HG02642 (cell line): ENCODE measurements around the gene NOVA2.
A peak's percentile ranks its signal among the peaks of the same experiment; 100 is the strongest.

Experiments used
- ATAC-seq: cut with Tn5 transposase; IDR thresholded peaks from one replicate; pipeline ENCODE4 v1.9.1; 2021; ENCODE audit warnings: mild to moderate bottlenecking; ENCODE audit not compliant: unreplicated experiment, poor library complexity

NOVA2 gene

DNA sequence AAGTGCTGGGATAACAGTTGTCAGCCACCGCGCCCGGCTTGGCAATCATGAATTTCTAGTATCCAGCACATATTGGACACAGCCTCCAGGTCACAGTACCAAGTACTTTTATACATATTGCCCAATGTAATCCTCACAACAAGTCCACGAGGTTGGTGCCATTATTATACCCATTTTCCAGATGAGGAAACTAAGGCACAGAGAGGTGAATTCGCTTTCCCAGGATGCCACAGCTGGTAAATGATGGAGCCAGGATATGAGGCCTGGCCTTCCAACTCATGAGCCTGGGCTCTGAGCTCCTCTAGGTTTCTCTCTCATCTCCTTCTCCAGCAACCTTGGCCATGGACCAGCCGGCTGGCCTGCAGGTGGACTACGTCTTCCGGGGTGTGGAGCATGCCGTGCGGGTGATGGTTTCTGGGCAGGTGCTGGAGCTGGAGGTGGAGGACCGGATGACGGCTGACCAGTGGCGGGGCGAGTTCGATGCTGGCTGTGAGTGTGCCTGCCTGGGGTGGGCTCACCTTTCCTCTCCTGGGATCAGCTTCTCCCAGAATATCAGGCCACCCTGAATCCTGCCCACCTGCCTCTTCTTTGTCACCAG is 29.1 kb upstream of the NOVA2 start:
- ATAC-seq, result no peak

- ATAC-seq, result no peak
Observed at GRCh38 chr19:46000491-46001246, 27.0 kb upstream of the NOVA2 start.

DNA sequence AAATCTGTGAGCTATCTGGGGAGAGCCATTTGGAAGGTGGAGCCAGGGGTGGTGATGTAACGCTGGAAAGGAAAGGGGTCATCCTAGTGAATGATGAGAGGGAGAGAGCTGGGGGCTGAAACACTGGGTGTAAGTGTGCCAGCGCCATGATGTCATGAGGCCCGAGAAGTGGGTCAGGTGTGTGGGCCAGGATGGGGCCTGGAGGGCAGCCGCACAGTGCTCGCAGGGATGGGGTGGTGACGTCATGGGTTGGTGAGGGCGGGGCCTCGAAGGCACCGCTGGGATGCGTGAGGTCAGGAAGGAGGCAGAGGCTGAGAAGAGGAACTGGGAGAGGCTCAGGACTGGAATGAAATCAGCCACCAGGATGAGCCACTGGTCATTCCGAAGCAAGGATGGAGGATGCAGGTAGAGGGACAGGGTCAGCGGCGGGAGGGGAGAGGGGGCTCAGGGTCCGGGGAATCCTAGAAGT is 26.0 kb upstream of the NOVA2 start:
- ATAC-seq, result no peak

DNA sequence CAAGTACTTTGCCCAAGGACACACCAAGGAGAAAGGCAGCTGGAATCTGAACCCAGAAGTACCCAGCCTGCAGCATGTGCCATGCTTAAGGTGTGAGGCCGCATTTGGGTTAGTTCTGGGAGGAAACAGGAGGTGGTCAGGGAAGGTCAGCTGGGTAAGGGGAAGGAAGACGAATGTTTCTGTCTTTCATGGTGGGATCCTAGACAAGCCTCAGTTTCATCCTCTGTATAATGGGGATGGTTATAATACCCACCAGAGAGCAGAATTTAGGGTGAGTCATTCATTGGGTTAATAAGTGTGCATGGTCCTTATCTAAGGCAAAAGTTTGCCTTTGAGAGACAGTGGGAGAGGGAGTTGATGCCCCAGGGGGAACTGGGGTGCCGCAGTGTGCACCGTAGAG is 25.2 kb upstream of the NOVA2 start:
- no peak for ATAC-seq

DNA sequence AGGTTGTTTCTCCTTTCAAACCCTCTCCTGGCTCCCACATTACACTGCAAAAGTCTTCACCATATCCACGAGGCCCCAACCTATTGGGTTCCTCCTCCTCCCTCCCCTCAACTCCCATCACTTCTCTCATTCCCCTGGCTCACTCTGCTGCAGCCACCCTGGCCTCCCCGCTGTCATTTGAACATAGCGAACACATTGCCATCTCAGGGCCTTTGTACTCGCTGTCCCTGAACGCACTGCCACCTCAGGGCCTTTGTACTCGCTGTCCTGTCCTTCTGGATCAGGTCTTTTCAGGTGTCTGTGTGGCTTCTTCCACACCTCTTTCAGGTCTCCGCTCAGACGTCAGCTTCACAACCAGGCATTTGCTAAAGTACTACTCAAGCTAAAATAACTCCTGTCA is 23.3 kb upstream of the NOVA2 start:
- ATAC-seq, result no peak

DNA sequence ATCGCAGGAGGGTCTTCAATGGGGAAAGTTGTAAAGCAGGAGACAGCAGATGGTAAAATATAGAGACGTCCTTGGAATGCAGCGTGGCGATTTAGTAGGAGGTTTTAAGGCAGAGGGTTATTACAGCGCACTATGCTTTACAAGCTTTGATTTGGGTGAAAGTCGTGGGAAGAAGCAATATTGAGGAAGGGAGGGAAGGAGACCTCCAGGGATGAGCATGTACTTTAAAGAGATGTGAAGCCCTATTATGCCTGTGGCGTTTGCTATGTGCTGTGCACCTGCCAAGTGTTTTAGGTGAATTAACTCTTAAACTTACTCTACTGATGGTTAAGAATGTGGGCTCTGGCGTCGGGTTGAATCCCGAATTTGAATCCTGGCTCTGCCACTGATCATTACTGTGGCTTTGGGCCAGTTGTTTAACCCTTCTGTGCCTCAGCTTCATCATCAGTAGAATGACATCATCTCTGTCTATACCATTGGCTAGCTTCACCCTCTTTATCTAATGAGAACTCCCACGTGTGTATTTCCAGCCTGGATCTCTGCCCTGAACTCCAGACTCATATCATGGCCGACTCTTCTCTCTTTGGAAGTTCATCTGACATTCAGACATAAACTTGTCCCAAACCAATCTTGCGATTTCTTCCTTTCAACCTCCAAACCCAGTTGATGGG is 22.2 kb upstream of the NOVA2 start:
- ATAC-seq, result no peak

DNA sequence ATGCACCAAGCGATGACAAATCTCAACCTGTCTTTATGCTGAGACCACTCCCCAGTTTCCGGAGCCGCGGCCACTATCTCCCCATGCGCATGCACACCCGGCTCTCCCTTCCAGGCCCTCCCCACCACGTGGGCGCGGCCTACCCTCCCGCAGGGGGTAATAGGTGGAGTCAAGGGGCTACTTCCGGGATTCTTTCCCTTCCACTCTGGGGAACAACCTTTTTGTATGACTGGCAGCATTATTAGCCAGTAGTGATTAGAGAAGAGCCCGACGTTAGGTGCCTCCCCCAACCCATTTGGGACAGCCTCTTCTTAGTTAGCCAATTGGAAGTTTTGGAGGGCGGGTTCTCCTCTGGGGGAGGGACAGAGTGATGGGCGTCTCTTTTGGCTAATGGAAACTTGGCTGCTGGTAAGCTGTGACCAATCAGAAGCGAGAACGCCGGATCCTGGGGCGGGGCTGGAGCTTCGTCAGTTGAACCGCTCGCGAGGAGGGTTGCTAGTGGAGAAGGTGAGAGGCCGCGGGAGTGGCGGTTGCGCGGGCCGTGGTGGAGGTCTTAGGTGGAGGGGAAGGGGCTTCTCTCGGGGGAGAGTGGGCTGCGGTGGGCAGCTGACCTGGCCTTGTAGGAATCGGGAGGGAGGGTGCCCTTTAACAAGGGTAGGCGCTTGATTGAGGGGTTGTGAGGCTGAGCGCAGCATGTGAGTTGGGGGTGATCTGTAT is 21.5 kb upstream of the NOVA2 start, which contains the start of gene CCDC61:
CCDC61 (plus strand) TSS at position 470 of the 717 bp plus-strand sequence. CDS start 7,552 bp downstream, outside the sequence.
- peak; percentile 95 for ATAC-seq

DNA sequence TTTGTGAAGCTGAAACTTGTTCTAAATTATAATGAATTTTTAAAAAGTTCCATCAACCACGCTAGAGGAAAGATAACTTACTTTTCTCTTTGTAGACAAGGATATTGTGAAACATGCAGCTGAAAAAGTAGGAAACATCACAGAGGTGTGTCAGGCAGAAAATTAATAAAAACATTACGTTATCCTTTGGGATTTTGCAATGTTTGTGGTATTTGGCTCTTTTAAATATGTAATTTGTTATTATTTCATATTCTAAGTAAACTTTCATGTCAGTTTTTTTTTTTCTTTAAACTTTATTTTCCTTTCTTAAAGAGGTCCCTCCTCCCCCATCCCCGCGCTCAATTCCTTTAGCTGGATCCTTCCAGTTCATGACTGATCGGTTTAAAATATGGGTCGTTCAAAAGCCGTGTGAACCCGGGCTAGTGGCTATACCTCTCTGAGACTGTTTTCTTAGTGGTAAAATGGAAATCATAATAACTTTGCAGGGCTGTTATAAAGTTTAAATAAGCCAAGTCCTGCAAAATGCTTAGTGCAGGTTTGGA is 20.9 kb upstream of the NOVA2 start:
- no peak for ATAC-seq

DNA sequence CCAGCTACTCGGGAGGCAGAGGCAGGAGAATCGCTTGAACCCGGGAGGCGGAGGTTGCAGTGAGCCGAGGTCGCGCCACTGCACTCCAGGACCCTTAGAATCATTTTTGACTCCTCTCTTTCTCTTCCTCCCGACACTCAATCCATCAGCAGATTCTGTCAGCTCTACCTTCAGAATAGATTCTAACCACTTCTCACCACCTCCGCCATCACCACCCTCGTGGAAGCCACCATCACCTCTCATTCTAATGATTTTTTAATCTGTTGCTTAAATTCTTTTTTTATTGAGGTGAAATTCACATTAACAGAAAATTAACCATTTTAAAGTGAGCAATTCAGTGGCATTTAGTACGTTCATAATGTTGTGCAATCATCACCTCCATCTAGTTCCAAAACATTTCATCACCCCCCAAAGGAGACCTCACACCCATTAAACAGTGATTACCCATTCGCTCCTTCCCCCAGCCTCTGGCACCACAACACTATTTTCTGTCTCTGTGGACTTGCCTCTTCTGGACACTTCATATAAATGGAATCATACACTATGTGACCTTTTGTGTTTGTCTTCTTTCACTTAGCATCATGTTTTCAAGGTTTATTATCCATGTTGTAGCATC is 16.6 kb upstream of the NOVA2 start:
- ATAC-seq, result no peak

DNA sequence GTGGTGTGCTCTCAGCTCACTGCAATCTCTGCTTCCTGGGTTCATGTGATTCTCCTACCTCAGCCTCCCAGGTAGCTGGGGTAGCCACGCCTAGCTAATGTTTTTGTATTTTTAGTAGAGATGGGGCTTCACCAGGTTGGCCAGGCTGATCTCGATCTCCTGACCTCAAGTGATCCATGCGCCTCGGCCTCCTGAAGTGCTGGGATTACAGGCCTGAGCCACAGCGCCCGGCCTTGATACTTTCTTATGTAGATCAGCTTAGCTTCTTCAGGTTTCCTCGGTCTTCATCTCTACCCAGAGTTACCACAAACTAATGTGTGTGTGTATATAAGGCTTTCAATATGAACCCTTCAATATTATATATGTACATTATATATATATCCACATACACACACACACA is 11.7 kb upstream of the NOVA2 start:
- no peak for ATAC-seq

DNA sequence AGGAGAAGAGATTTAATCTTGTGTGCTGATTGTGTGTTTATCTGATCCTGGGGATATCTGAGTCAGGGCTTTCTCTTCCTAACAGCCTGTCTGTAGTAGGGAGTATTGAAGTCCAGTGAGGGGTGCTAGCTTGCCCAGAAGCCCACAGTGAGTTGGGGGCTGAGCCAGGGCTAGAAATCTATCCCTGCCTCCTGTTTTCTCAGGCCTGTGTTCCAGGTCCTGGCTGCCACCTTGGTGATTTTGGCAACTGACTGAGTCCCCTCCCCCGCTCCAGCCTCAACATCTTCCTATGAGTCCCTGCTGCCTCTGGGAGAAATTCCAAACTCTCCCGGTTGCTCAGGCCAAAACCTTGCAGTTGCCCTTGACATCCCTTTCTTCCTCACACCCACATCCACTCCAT is 7.7 kb upstream of the NOVA2 start:
- no peak for ATAC-seq

GRCh38 chr19:45978156-45978555 is 4.5 kb upstream of the NOVA2 start:
- ATAC-seq, result no peak

DNA sequence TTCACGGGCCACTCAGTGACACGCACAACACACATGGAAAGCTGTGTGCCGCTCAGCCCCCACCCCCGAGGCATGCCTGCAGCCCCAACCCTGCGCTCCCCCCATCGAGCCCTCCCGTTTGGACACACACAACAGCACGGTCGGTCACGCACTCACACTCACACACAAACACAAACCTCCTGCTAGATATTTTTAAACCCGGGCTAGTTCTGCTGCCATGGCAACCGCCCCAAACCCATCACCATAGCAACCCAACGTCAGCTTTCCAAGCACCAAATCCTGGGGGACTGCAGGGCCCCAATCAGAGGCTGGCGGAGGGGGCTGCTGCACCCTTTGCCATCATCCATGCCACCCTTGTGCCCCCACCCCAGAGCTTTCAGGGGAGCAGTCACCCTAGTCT is 2.5 kb upstream of the NOVA2 start:
- ATAC-seq, result no peak

DNA sequence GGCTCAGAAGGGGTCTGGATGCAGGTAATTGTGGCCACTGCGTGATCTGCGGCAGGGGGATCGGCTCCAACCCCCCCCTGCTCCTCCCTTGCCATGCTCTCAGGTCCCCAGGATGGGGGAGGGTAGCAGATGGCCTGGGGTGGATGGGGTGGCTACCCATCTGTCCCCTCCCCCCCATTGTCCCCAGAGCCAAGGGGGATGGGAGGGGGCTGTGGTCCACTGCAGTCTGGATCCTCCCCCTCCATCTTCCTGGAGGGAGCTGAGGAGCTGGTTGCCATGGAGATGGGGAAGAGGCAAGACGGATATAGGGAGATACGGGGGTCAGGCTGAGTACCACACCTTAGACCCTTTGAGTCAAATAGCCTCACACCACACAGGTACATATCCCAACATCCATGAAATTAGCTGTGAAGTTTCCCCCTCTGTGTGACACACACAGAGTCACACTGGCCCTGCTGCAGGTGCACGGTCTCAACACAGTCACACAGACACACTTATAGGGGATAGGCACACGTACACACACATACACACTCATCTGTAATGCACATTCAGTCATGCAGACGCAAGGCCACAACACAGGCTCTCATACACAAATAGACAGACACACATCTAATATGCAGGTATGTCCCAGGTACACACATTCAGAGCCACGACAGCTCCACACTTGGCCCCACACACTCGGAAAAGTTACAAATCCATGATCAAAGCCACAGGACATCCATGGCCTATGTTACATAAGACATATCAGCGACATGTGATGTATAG is 1.8 kb upstream of the NOVA2 start:
- ATAC-seq, result no peak

- ATAC-seq, result no peak
Observed at GRCh38 chr19:45972947-45973540, 621 bp downstream of the NOVA2 start.

DNA sequence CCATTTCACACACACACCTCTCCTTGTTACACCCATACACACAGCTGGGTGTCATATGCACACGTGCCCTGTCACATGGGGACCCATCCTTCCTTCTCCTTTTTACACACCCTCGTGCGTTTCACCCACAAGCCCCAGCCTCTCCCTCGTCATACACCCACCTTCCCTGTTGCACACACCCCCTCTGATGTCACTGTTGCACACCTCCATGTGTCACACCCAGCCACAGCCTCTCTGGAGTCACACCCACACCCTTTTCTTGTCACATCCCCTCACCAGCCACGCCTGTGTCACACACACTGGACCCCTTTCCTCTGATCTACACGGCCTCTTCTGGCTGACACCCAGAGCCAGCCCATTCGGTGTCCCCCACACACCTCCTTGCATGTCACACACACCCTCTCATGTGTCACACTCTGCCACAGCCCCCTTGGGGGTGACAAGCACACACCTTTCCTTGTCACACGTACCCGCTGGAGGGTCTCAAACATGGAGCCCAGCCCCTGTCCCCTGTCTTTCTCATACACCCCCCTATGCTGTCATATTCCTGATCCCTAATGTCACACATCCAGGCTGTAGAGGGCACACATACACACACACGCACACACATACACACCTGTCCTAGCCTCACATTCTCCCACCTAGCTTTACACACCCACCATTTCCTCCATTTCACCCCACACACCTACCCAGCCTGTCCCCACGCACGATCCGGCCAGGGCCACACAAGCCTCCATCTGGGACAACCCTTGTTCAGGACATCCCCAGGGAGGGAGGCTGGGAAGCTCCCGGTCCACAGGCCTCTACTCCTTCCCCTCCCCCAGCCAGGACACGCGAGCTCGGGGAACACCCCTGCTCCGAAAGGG is 1.4 kb downstream of the NOVA2 start:
- ATAC-seq, result no peak

- ATAC-seq, result no peak
Observed at GRCh38 chr19:45971260-45971902, 2.3 kb downstream of the NOVA2 start.

DNA sequence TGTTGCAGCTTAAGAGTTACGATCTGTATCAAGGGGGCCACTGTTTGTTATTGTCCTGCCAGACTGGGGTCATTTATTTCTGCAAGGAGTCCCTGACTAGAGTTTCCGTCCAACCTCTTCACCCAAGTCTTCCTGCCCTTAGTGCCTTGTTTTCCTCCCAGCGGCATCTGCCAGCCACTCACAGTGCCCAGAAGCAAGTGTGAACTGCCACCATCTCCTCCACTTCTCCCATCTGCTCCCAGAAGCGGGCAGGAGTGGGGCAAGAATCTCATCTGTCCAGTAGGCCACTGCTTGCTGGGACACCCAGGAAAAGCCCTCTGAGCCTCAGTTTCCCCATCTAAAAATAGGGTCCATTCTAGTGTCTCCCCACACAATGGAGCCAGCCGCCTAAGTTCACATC is 4.0 kb downstream of the NOVA2 start:
- ATAC-seq, result no peak
